Lower leg skin (tissue), 3 donors: ENCODE results near the gene ZNF575.

Experiments used
- CTCF ChIP-seq, 3 donors: fragments of 450-650 bp; IDR thresholded peaks; one replicate each; pipeline ENCODE4 v1.5.1; 2016; ENCODE audit warnings: antibody characterized with exemption in 3 of 3, mild to moderate bottlenecking in 3 of 3, moderate library complexity in 2 of 3
- POLR2A ChIP-seq, 2 donors: fragments of 450-650 bp; IDR thresholded peaks; one replicate each; pipeline ENCODE4 v1.6.1; 2016 to 2017; ENCODE audit warnings: antibody characterized with exemption in 2 of 2, mild to moderate bottlenecking in 1 of 2, moderate library complexity in 1 of 2

- no peak for TF ChIP-seq CTCF (IDR thresholded peaks at IDR 0.05)
- TF ChIP-seq POLR2A (IDR thresholded peaks at IDR 0.05), result no peak
Measured at GRCh38 chr19:43502419-43502976, 30.5 kb upstream of the ZNF575 start.
